Hematopoietic multipotent progenitor cell treated with erythropoietin and hydrocortisone succinate and interleukin-3 and kit ligand, for 17 days (in vitro differentiated cells): ENCODE results near the gene SH3BP1.

Experiments used
- DNase-seq: peaks from one replicate; pipeline ENCODE4 v3.0.0-alpha.2; 2015; ENCODE audit warnings: low spot score

SH3BP1 gene

DNA sequence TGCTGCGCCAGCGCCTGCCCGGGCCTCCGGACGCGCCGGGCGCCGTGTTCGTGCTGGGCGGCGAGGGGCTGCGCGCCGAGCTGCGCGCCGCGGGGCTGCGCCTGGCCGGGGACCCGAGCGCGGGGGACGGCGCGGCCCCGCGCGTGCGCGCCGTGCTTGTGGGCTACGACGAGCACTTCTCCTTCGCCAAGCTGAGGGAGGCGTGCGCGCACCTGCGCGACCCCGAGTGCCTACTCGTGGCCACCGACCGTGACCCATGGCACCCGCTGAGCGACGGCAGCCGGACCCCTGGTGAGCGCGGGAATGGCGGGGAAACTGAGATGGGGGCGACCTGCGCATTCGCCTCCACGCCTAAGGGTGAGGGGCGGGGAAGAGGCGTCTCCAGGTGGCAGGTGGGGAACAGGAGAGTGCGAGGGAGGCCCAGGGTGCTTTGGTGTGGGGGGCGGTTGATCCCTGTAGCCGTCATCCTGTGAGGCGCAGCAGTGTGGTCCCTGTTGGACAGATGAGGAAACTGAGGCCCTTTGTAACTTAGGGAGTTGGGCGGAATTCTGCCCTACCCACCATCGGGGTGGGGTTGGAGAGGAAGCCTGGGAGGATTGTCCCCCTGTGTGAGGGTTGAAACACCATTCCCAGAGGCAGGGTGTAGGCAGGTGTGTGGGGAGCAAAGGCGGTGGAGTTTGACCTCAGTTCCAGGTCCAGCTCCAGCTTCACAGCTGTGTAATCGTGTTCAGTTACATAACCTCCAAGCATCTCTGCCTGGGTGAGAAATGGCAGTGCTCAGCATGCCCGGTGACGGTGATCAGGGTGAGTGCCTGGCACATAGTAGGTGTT, 19.8 kb downstream of the SH3BP1 start:
- DNase-seq: no peak

DNA sequence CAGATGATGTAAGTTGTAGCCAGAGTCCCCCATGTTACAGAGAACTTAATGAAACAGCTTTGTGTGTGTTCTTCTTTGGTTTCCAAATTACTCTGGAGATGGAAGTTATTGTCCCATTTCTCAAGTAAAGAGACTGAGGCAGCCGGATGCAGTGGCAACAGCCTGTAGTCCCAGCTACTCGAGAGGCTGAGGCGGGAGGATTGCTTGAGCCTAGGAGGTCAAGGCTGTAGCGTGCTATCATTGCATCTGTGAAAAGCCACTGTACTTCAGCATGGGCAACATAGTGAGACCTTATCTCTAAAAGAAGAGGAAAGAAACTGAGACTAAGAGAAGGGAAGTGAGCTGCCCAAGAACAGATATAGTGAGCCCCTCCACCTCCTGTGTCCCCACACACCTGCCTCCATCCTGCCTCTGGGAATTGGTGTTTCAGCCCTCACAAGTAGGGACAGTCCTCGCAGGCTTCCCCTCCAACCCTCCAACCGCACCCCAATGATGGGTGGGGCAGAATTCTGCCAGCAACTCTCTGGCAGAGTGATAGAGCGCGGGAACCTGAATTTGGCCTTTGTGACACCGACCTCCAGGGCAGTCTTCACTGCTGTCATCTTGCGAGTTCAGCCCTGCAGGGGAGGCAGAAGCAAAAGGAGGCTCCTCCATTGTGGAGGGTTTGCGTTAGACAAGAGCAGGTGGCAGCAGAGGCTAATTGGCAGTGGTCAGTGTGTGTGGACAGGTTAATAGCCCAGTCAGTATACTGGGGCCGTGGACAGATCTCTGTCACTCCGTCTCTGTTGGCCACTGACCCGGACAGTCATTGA, 20.6 kb downstream of the SH3BP1 start:
- DNase-seq: peak; percentile 28

DNA sequence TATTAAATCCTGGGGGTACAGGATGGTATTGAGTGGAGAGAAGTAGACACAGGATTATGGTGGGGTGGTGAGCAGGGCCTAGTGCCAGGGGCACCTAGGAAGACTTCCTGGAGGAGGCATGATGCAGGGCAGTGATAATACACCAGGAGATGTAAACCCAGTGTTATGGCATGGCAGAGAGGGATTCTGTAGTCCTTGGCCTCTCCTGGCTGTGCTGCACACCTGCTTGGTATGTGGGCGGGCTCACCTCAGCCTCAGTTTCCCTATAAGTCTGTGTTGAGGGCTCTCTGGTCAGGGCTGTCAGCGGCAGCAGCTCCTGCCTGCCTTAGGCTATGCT, 21.2 kb downstream of the SH3BP1 start:
- no peak for DNase-seq

DNA sequence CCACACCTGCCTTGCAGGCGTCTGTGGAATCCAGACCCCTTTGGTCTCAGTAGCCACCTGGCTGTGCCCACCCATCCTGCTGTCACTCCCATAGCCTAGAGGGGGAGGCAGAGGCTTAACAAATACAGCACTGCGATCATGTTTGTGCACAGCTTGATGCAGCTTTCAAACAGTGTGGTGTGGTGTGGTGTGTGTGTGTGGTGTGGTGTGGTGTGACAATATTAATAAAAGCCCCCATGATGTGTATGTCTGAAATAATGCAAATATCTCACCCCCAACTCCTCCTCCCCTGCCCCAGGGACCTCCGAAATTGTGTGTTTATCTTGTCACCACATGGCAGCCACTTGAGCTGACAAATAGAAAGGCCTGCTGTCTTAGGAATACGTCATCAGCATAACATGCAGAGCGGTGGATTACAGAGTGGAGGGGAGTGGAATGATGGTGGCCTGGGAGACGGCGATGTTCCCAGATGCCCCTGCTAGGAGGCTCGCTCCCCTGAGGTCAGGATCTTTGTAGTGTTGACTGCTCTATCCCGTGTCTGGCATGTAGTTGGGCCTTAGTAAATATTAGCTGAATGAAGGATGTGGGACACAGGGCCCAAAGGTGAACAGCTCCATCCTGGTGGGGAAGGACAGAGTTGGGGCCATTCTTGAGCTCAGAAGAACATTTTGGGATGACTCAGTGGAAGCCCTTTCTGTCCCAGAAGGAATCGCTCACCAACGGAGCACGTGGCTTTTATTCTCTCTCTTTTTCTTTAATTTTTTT, 21.9 kb downstream of the SH3BP1 start:
- no peak for DNase-seq

DNA sequence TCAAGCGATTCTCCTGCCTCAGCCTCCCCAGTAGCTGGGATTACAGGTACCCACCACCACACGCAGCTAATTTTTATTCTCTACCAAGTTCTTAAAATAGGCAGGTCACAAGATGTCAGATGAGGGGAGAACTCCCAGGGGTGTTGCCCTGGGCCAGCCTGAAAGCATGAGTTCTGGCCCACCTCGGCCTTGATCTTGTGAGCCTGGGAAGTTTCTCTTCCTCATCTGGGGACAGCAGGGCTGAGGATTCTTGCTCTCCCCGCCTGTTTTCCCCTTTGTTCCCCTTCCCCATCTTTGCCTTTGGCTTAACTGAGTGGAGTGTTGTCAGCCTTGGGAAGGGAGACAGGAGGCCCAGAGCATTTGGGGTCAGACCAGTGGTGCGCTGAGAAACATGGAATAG, 22.6 kb downstream of the SH3BP1 start:
- DNase-seq: no peak

DNA sequence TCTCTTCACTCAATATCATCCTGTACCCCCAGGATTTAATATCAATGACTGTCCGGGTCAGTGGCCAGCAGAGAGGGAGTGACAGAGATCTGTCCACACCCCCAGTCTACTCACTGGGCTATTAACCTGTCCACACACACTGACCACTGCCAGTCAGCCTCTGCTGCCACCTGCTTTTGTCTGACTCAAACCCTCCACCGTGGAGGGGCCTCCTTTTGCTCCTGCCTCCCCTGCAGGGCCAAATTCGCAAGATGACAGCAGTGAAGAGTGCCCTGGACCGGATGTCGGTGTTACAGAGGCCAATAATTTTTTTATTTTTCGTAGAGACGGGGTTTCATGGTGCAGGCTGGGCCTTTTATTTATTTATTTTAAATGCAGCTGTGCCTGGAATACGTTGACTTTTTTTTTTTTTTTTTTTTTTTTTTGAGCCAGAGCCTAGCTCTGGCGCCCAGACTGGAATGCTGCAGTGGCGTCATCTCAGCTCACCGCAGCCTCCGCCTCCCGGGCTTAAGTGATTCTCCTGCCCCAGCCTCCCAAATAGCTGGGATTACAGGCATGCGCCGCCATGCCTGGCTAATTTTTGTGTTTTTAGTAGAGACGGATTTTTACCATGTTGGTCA, 24.2 kb downstream of the SH3BP1 start:
- DNase-seq: no peak

DNA sequence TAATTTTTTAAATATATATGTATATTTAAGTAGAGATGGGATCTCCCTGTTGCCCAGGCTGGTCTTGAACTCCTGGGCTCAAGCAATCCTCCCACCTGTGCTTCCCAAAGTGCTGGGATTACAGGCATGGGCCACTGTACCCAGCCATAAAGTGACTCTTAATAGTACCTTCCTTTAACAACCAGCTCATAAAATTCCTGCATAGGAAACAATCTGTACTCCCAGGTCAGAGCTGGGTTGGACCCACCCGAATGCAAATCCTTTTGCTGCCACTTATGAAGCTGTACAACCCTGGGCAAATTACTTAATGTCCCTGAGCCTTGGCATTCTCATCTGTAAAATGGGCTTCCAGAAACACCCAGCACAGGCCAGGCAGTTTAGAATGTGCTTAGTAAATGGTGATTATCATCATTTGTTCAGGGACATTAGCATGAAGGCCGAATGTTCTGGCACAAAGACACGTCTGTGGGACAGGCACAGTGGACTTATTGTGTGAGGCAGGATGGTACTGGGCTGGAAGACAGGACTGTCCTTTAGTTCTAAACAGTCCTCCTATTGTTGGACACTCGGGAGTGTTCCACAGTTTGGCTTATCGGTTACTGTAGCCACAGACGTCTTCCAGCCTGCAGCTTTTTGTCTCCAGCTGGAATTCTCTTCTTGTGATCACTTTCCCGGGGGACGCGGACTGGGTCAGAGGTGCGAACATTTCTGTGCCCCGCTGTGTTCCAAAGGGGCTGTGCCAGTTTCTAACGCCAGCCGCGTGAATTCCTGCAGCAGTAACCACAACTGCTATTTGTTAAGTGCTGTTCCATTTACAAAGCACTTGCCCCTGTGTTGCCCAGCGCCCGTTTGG, 25.0 kb downstream of the SH3BP1 start:
- DNase-seq: no peak

DNA sequence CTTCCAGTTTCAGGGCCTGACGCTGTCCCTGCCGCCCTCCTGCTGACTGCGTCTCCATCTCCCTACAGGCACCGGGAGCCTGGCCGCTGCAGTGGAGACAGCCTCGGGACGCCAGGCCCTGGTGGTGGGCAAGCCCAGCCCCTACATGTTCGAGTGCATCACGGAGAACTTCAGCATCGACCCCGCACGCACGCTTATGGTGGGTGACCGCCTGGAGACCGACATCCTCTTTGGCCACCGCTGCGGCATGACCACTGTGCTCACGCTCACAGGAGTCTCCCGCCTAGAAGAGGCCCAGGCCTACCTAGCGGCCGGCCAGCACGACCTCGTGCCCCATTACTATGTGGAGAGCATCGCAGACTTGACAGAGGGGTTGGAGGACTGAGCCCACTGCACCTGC, 26.0 kb downstream of the SH3BP1 start:
- DNase-seq: no peak

DNA sequence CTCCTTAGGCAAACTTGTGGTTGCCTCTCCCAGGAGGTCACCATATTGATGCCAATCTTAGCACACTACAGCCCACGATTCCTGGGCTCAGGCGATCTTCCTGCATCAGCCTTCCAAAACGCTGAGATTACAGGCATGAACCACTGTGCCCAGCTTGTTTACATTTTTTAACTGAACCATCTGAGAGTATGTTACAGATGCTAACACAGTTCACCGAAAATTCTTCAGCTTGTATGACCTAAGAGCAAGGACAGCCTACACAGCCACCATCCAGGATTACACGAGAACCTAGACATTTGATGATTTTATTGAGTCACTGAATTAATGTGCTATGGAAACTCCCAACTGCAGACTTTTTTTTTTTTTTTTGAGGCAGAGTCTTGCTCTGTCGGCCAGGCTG, 30.1 kb downstream of the SH3BP1 start:
- no peak for DNase-seq

DNA sequence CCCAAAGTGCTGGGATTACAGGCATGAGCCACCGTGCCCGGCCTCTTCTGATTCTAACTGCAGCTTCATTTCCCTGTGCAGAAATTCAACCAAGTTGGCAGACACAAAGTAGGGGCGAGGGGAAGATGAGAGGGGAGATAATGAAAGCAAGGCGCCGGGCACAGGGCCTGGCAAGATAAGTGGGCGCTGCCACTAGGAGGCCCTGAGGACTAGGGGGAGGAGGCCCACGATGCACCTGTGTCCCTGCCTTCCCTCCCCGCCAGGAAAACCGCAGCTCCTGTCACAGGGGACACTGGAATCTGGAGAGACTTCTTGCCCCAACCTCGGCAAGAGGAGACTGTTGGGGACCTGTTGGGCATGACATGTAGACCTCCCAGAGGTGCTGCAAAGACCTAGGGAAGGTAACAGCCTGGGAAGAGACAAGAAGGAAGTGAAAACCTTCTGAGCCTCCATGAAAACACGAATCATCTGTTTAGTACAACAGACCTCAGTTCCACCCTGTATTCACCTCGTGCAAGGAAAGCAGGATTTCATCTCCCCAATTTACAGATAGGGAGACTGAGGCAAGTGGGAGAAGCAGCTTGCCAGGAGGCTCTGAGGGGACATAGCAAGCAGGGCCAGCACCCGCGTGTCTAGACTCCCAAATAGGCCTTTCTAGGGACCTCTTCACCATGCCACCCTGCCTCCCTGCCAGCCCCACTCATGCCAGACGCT, 32.9 kb downstream of the SH3BP1 start:
- no peak for DNase-seq

DNA sequence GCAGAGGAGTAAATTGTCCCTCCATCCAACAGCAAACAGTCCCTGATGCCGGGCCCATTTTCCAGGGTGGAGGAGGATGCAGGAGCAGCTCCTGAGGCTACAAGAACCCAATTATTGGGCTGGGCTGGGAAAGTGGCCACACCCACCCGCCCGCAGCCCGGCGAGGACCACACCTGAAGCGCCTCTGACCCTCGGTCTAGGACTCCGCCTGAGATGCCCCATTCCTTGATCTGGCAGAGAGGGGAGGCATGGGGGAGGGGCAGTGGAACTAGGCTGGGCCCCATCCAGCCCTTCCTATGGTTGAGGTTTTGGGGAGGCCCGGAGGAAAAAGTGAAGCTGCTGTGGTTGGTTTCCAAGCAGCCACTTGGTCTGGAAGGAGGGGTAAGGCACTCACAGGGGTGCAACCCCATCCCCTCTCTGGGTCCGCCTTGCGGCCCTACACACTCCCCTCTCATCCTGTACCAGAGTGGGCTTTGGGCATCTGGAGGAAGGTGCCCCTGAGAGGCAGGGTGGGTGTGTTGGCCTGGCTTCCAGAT, 33.5 kb downstream of the SH3BP1 start:
- no peak for DNase-seq

DNA sequence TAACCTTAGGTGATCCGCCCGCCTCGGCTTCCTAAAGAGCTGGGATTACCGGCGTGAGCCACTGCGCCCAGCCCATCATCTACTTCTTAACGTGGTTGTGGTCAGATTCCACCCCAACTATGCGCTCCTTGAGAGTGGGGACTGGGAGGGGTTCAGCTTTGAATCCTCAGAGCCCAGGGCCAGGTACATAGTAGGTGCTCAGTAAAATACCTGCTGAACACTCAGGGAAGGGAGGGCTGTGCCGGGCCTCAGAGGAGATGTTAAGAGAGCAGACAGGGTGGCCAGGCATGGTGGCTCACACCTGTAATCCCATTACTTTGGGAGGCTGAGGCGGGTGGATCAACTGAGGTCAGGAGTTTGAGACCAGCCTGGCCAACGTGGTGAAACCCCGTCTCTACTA, 34.8 kb downstream of the SH3BP1 start:
- no peak for DNase-seq

DNA sequence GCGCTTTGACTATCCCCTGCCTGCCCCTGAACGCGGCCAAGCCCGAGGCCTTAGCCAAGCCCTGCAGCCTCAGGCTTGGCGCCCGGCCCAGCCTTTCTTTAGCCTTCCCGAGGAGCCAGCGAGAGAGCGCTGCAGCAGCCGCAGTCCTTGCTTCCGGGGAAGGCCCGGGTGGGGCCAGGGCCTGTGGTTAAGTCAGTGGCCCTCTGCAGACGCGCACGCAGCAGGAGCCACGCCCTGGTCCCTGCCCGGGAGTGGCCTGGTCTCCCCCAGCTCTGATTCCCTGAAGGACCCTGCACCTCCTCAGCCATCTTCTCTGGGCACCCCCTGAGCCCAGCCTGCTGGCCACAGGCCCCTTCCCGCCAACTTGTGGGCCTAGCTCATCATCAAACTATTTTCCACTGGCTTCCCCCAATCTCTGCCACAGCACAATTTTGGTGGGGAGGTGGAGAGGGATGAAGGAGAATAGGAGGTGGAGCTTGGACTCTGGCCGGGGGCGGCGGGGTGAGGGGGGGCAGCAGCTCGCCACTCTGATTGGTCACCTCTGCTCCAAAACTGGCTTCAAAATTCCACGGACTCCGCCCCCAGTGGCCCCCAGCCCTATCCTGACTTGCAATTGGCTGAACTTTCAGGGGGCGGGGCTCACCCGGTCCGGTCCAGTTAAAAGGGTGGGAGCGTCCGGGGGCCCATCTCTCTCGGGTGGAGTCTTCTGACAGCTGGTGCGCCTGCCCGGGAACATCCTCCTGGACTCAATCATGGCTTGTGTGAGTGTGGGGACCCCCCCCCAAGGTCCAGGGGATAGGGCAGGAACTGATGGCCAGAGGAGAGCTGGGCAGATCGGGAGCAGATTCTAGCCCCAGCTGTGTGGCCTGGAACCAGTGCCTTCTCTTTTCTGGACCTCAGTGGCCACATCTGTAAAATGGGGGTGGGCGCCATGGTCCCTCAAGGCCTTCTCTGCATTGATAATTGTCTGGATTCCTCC, 35.8 kb downstream of the SH3BP1 start, which contains the start of gene LGALS1:
TSS of gene LGALS1 (plus strand) at position 686 of the 979 bp plus-strand sequence. CDS start at position 753, 67 bp downstream.
- peak; percentile 21 for DNase-seq

DNA sequence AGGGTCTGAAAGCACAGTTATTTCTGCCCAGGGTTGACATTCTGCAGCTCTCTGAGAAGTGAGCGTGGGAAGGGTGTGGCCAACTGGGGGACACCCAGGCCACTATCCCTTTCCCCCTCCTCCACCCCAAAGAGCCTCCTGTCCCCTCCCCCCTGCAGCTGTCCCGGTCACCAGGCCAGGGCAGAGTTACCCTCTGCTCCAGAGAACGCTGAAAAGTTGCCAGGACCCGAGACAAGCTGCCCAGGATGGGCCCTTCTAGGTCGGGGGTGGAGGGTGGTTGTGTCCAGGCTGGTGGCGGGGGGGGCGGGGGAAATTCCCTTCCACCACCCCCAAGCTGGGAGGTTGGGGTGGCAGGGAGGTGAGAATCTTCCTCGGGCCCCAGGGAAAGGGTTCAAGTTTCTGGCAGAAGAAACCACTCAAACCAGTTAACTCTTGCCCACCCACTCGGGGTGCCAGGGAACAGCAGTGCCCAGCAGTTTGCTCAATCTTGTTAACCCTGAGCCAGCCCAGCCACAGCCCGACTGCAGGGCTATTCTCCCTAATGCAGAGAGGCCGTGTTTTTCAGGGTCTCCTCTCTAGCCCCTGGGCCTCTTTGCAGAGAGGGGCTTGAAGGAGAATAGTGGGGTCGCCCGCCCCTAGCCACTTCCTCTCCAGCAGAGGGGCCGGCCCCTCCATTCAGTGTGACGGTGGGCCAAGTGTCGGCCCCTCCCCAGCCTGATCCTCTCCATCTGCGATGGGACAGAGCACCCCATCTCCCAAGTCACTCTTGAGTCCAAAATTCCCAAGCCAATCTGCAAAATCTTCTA, 36.7 kb downstream of the SH3BP1 start:
- no peak for DNase-seq

DNA sequence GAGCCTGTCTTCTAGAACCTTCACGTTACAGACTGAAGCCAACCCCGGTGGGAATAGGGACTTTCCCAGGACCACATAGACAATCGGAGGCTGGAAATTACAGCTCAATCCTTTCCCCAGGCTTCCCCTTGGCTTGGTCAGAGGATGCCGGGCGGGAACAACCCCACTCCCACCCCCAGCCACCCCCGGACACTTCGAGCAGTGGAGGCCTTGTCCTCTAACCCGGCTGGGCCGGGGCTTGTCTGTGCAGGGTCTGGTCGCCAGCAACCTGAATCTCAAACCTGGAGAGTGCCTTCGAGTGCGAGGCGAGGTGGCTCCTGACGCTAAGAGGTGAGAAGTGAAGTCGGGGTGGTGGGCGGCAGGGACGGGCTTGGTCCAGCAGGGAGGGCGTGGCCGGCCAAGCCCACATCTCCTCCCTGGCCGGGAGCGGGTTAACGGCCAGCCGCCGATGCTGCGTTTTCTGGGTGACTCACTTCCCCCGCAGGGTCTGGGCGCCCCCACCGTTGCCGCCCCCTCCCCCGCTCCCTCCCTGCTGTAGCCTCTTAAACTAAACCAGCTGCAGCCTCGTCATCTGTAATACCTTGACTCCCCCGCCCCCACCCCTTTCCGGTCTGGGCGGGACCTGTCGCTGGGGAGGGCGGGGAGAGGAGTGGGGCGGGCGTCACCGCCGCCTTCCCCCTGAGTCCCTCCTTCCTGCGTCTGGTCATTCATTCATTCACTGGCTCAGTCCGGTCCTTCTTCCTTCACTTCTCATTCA, 37.4 kb downstream of the SH3BP1 start:
- DNase-seq: peak; percentile 25

DNA sequence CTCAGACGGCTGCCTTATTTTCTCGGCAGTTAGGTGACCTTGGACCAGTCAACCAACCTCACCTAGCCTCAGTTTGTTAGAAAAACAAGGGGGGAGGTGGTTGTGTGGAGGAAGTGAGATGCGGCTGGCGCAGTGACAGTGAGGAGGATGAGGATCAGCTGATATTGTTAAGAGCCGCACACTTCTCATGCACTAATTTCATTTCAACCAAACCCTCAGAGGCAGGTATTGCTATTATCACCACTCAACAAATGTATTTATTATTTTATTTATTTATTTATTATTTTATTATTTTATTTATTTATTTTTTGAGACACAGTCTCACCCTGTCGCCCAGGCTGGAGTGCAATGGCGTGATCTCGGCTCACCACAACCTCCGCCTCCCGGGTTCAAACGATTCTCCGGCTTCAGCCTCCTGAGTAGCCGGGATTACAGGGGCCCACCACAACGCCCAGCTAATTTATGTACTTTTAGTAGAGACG, 38.1 kb downstream of the SH3BP1 start:
- DNase-seq: no peak

DNA sequence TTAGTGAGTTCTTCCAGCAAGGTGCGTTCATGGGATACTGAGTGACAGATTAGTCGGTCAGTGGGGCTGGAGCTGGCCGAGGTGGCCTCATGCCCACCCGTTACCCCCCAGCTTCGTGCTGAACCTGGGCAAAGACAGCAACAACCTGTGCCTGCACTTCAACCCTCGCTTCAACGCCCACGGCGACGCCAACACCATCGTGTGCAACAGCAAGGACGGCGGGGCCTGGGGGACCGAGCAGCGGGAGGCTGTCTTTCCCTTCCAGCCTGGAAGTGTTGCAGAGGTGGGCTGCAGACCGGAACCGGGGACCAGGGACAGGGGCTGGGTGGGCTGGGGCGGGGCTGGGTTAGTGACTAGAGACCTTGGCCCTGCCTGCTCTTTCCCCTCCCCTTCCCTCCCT, 38.9 kb downstream of the SH3BP1 start:
- no peak for DNase-seq
